ENCODE measurements around the gene TRIM2.
A peak's percentile ranks its signal among the peaks of the same experiment; 100 is the strongest.

Gene TRIM2

GRCh38 chr4:153222707-153223426 lies 18.6 kb downstream of the TRIM2 start:
- peak; percentile 75 for DNase-seq (ENCODE audit: low spot score)

GRCh38 chr4:153223427-153223801 lies 19.2 kb downstream of the TRIM2 start:
- DNase-seq (ENCODE audit: low spot score) = no peak

- DNase-seq (ENCODE audit: low spot score) = peak; percentile 49
These were observed 19.7 kb downstream of the TRIM2 start for GRCh38 chr4:153223930-153224329.

- no peak for DNase-seq (ENCODE audit: low spot score)
These were observed 20.2 kb downstream of the TRIM2 start for GRCh38 chr4:153224474-153224873.

- no peak for DNase-seq (ENCODE audit: low spot score)
These were observed 23.3 kb downstream of the TRIM2 start for GRCh38 chr4:153227469-153228075.

- no peak for DNase-seq (ENCODE audit: low spot score)
These were observed 24.4 kb downstream of the TRIM2 start for GRCh38 chr4:153228512-153229140.

GRCh38 chr4:153229545-153229944 lies 25.3 kb downstream of the TRIM2 start:
- DNase-seq (ENCODE audit: low spot score) = no peak

- peak; percentile 69 for DNase-seq (ENCODE audit: low spot score)
These were observed 28.5 kb downstream of the TRIM2 start for GRCh38 chr4:153232768-153233167.

- no peak for DNase-seq (ENCODE audit: low spot score)
These were observed 29.6 kb downstream of the TRIM2 start for GRCh38 chr4:153233761-153234371.

GRCh38 chr4:153234885-153235284 lies 30.6 kb downstream of the TRIM2 start:
- no peak for DNase-seq (ENCODE audit: low spot score)

GRCh38 chr4:153238135-153238919 lies 34.1 kb downstream of the TRIM2 start:
- DNase-seq (ENCODE audit: low spot score) = no peak

GRCh38 chr4:153239409-153239808 lies 35.2 kb downstream of the TRIM2 start:
- no peak for DNase-seq (ENCODE audit: low spot score)

- DNase-seq (ENCODE audit: low spot score) = no peak
These were observed 37.1 kb downstream of the TRIM2 start for GRCh38 chr4:153241295-153241694.

GRCh38 chr4:153241970-153242838 lies 38.0 kb downstream of the TRIM2 start:
- DNase-seq (ENCODE audit: low spot score) = no peak

GRCh38 chr4:153242839-153243324 lies 38.6 kb downstream of the TRIM2 start:
- DNase-seq (ENCODE audit: low spot score) = no peak

GRCh38 chr4:153243468-153243867 lies 39.2 kb downstream of the TRIM2 start:
- no peak for DNase-seq (ENCODE audit: low spot score)

GRCh38 chr4:153244969-153245368 lies 40.7 kb downstream of the TRIM2 start:
- no peak for DNase-seq (ENCODE audit: low spot score)

- no peak for DNase-seq (ENCODE audit: low spot score)
These were observed 41.5 kb downstream of the TRIM2 start for GRCh38 chr4:153245775-153246174.

- DNase-seq (ENCODE audit: low spot score) = no peak
These were observed 42.3 kb downstream of the TRIM2 start for GRCh38 chr4:153246446-153247115.

- DNase-seq (ENCODE audit: low spot score) = no peak
These were observed 42.9 kb downstream of the TRIM2 start for GRCh38 chr4:153247116-153247490.
